Activated CD4-positive, alpha-beta T cell treated with anti-CD3 and anti-CD28 coated beads, Interleukin-2, amount 10 ng/mL, durations not matched to agents 7 days and 5 days (primary cell): ENCODE results near the gene SMG5. TPM values are rescaled to one million over a fixed set of nuclear protein-coding genes. Genes with fewer than 3 reads are reported as not detected.

Experiments used
- total RNA-seq, 2 experiments: library from RNA; stranded (reverse); gene quantifications; one replicate each; pipeline ENCODE4 v1.2.3, GENCODE V29; 2021

Gene SMG5
- total RNA-seq, 2 experiments from 2014 or later: 68.0 to 68.1 TPM

Other genes with a start within 250 kb of the SMG5 start
- 10 to 100 TPM; 30.8 to 34.0 TPM for gene UBQLN4, start 229.0 kb downstream of the SMG5 start, total RNA-seq
- 10 to 100 TPM; 41.3 to 61.0 TPM for gene LAMTOR2, start 228.0 kb downstream of the SMG5 start, total RNA-seq
- gene RAB25, start 221.7 kb downstream of the SMG5 start, total RNA-seq: under 1 TPM in 1 of 2 experiments, not detected in 1; 0.50 TPM
- gene MEX3A, start 200.4 kb downstream of the SMG5 start, total RNA-seq: under 1 TPM; 0.02 to 0.05 TPM
- 10 to 100 TPM; 38.3 to 43.5 TPM for gene LMNA, start 168.1 kb downstream of the SMG5 start, total RNA-seq
- gene SEMA4A, start 129.2 kb downstream of the SMG5 start, total RNA-seq: 10 to 100 TPM; 35.3 to 37.8 TPM
- gene SLC25A44, start 88.7 kb downstream of the SMG5 start, total RNA-seq: 10 to 100 TPM; 27.5 to 28.0 TPM
- gene PMF1, start 69.8 kb downstream of the SMG5 start, total RNA-seq: 10 to 100 TPM; 72.8 to 73.4 TPM
- gene BGLAP, start 40.6 kb downstream of the SMG5 start, total RNA-seq: 1 to 10 TPM; 1.3 to 3.0 TPM
- 1 to 10 TPM; 6.2 to 7.3 TPM for gene PAQR6, start 34.8 kb downstream of the SMG5 start, total RNA-seq
- gene TMEM79, start 1.5 kb upstream of the SMG5 start, total RNA-seq: 10 to 100 TPM; 11.6 to 14.4 TPM
- gene GLMP, start 12.9 kb upstream of the SMG5 start, total RNA-seq: 10 to 100 TPM; 33.2 to 33.6 TPM
- gene VHLL, start 16.5 kb upstream of the SMG5 start, total RNA-seq: under 1 TPM in 1 of 2 experiments, not detected in 1; 0.52 TPM
- 100 to 1,000 TPM; 186 to 228 TPM for gene CCT3, start 55.5 kb upstream of the SMG5 start, total RNA-seq
- gene TSACC, start 55.7 kb upstream of the SMG5 start, total RNA-seq: under 1 TPM; 0.50 to 0.89 TPM
- not detected for gene RHBG, start 86.4 kb upstream of the SMG5 start, total RNA-seq
- 10 to 100 TPM; 34.0 to 39.4 TPM for gene MEF2D, start 217.9 kb upstream of the SMG5 start, total RNA-seq